Ovary (tissue), 3 donors: Measurements from ENCODE around the gene ESYT2.

Source experiments
- POLR2A ChIP-seq: fragments of 450-650 bp; IDR thresholded peaks from one replicate; pipeline ENCODE4 v1.6.1; 2017; ENCODE audit warnings: antibody characterized with exemption, mild to moderate bottlenecking, moderate library complexity
- TF ChIP-seq, protein P1 (sequence below), 3 donors: fragments of 450-650 bp in 2 of 3; fragments of 200-600 bp in 1 of 3; IDR thresholded peaks; one replicate each; pipeline versions ENCODE4 v1.5.1 to v1.8.0; 2016 to 2022; ENCODE audit warnings: antibody characterized with exemption in 3 of 3, mild to moderate bottlenecking in 1 of 3
- donor health status: DM: no; HTN: no; CAD: no.

DNA sequence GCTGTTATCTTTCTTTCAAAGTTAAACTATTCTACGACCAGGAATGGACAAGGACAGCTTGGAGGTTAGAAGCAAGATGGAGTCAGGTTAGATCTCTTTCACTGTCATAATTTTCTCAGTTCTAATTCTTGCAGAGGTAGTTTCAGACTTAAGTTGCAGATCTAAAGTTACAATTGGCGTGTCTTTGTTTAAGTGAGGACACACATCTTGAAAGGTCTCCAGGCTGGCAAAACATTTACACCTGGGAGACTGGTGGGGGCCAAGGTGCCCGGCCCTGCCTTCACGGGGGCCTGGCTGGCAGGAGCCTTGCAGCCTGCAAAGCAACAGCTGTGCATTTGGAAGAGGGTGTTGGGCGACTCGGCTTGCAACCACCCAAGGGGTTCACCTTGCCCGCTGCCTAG is 25.4 kb upstream of the ESYT2 start:
- TF ChIP-seq, protein P1, sequence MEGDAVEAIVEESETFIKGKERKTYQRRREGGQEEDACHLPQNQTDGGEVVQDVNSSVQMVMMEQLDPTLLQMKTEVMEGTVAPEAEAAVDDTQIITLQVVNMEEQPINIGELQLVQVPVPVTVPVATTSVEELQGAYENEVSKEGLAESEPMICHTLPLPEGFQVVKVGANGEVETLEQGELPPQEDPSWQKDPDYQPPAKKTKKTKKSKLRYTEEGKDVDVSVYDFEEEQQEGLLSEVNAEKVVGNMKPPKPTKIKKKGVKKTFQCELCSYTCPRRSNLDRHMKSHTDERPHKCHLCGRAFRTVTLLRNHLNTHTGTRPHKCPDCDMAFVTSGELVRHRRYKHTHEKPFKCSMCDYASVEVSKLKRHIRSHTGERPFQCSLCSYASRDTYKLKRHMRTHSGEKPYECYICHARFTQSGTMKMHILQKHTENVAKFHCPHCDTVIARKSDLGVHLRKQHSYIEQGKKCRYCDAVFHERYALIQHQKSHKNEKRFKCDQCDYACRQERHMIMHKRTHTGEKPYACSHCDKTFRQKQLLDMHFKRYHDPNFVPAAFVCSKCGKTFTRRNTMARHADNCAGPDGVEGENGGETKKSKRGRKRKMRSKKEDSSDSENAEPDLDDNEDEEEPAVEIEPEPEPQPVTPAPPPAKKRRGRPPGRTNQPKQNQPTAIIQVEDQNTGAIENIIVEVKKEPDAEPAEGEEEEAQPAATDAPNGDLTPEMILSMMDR (IDR thresholded peaks at IDR 0.05) = no peak
- TF ChIP-seq POLR2A = no peak
